Peyer's patch (tissue), 4 donors: ENCODE results near the gene SLC9A7. TPM values are rescaled to one million over a fixed set of nuclear protein-coding genes. Genes with fewer than 3 reads are reported as not detected.

Experiments used
- DNase-seq, 3 donors: peaks; one replicate each; pipeline ENCODE4 v3.0.0-alpha.2; 2017 to 2019
- H3K27ac ChIP-seq, 4 donors: fragments of 200-600 bp; sonication (generic); one replicate each; pipeline ENCODE4 v1.5.1; 2016 to 2019
- H3K27me3 ChIP-seq, 2 donors: fragments of 200-600 bp; sonication (generic); one replicate each; pipeline ENCODE4 v1.5.1; 2019
- H3K36me3 ChIP-seq, 3 donors: fragments of 200-600 bp; sonication (generic); one replicate each; pipeline ENCODE4 v1.5.1; 2016 to 2019
- H3K4me1 ChIP-seq, 4 donors: fragments of 200-600 bp; sonication (generic); one replicate each; pipeline ENCODE4 v1.5.1; 2016 to 2019
- H3K4me3 ChIP-seq, 4 donors: fragments of 200-600 bp; sonication (generic); 1 replicate in 3 of 4; 2 replicates in 1 of 4; pipeline ENCODE4 v1.5.1; 2016 to 2019; ENCODE audit warnings: mild to moderate bottlenecking in 1 of 4
- H3K9me3 ChIP-seq, 4 donors: fragments of 200-600 bp; sonication (generic); one replicate each; pipeline ENCODE4 v1.5.1; 2016 to 2019; ENCODE audit warnings: mild to moderate bottlenecking in 1 of 4
- CTCF ChIP-seq, 6 experiments: fragments of 450-650 bp in 4 of 6; fragments of 200-600 bp in 2 of 6; sonication (generic) in 1 of 6; IDR thresholded peaks; one replicate each; pipeline ENCODE4 v1.5.1; 2017 to 2019; ENCODE audit warnings: antibody characterized with exemption in 6 of 6, mild to moderate bottlenecking in 3 of 6, moderate library complexity in 1 of 6
- POLR2A ChIP-seq, 2 donors: fragments of 450-650 bp; IDR thresholded peaks; one replicate each; pipeline ENCODE4 v1.5.1; 2017; ENCODE audit warnings: antibody characterized with exemption in 2 of 2, mild to moderate bottlenecking in 2 of 2, moderate library complexity in 2 of 2
- total RNA-seq, 4 donors: library from RNA; depleted of rRNA; stranded (reverse); fragments of >200 nt; gene quantifications; one replicate each; pipeline ENCODE4 v1.1.0, GENCODE V29; 2016

SLC9A7 gene
- total RNA-seq, 4 donors from 2014 or later = 0.35 to 9.1 (median 2.2) TPM

DNA sequence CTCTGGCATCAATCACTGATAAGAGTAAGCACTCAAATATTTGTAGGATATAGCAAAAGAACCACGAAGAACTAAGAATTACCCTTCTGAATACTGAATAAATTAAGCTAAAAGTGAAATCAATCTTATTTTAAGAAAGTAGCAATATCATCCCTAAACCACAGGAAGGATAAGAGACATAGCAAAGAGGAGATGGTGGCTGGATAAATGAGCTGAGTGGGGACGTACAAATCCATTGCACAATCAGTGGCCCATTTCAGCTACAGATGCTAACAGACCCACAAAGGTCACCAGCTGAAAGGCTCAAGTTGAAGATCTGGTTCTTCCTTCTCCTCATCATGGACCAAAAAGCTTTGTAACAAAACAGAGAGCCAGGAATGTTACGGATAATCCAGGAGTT is 77.1 kb downstream of the SLC9A7 start:
- no peaks in the 10 kb centered on the region for H3K9me3 ChIP-seq
- no peaks in the 10 kb centered on the region for H3K4me1 ChIP-seq
- no peaks in the 10 kb centered on the region for H3K27me3 ChIP-seq
- no peaks in the 10 kb centered on the region for H3K36me3 ChIP-seq
- no peak overlapping the region for H3K27ac ChIP-seq
- no peak overlapping the region for H3K4me3 ChIP-seq
- DNase-seq = no peak
- TF ChIP-seq CTCF (IDR thresholded peaks at IDR 0.05) = no peak
- TF ChIP-seq POLR2A (IDR thresholded peaks at IDR 0.05) = no peak

GRCh38 chrX:46678232-46678631 is 80.7 kb downstream of the SLC9A7 start:
- Histone ChIP-seq H3K9me3 (no peaks in the 10 kb centered on the region), H3K4me1 (no peaks in the 10 kb centered on the region), H3K27ac (no peak overlapping the region), H3K27me3 (no peaks in the 10 kb centered on the region), H3K36me3 (no peaks in the 10 kb centered on the region), H3K4me3 (no peak overlapping the region)
- TF ChIP-seq CTCF (IDR thresholded peaks at IDR 0.05) (no peak), POLR2A (IDR thresholded peaks at IDR 0.05) (no peak)
- no peak for DNase-seq

GRCh38 chrX:46676399-46677356 is 82.2 kb downstream of the SLC9A7 start:
- no peak for DNase-seq
- no peaks in the 10 kb centered on the region for H3K27me3 ChIP-seq
- no peak overlapping the region for H3K27ac ChIP-seq
- H3K4me3 ChIP-seq = no peak overlapping the region
- no peak for TF ChIP-seq CTCF (IDR thresholded peaks at IDR 0.05)
- no peak for TF ChIP-seq POLR2A (IDR thresholded peaks at IDR 0.05)
- no peaks in the 10 kb centered on the region for H3K4me1 ChIP-seq
- no peaks in the 10 kb centered on the region for H3K9me3 ChIP-seq
- H3K36me3 ChIP-seq = no peaks in the 10 kb centered on the region

DNA sequence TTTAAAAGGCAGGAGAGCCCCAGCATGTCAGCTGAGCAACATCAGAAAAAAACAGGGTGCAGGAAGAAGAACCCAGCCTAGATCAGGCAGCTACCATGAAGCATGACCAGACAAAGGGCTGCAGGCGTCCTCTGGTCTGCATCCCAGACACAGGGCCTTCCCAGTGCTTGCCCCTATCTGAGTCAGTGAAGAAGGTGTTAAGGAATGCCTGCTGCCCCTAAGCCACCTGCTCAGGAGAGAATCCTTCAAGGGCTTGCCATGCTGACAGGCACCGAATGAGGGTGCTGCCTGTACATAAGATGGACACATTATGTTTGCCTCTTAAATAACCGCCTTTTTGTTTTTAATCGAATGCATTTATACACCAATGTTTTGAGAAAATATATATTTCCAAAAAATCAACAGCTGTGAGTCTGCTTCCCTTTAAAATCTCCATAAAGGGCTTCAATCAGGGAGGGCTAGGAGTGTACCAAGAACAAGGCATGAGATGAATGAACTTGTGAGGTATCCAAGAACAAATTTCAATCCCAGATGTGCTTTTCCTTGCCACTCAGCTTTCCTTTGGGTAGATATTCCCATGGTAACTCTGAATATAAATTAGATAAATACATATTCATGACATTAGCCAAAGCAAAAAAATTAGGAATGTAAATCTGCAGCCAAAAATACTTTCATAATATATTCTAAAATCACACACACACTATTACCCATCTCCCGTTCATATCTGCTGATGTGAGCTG is 85.1 kb downstream of the SLC9A7 start:
- H3K4me1 ChIP-seq = no peaks in the 10 kb centered on the region
- DNase-seq = no peak
- no peaks in the 10 kb centered on the region for H3K27me3 ChIP-seq
- H3K9me3 ChIP-seq = no peaks in the 10 kb centered on the region
- no peak for TF ChIP-seq POLR2A (IDR thresholded peaks at IDR 0.05)
- TF ChIP-seq CTCF (IDR thresholded peaks at IDR 0.05) = no peak
- H3K27ac ChIP-seq = no peak overlapping the region
- no peak overlapping the region for H3K4me3 ChIP-seq
- no peaks in the 10 kb centered on the region for H3K36me3 ChIP-seq

DNA sequence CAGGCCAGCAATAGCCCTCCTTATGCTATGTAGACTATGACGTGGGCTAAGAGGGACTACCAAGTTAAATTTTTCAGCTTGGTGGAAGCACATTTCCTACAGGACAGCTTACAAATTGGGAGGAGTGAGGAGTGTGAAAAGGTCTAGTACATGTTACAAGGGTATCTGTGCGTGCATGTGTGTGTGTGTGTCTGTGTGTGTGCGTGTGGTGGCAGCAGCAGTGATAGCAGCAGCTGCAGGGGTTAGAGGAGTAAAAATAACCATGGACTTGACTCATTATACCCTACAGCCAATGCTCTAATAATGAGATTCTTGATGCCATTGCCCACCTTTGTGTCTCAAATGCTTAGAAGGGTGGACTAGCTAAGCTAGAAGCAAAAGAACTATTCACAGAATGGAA is 88.6 kb downstream of the SLC9A7 start:
- Histone ChIP-seq H3K27me3 (no peaks in the 10 kb centered on the region), H3K9me3 (no peaks in the 10 kb centered on the region), H3K27ac (no peak overlapping the region), H3K36me3 (no peaks in the 10 kb centered on the region), H3K4me1 (no peaks in the 10 kb centered on the region), H3K4me3 (no peak overlapping the region)
- no peak for DNase-seq
- TF ChIP-seq POLR2A (IDR thresholded peaks at IDR 0.05) (no peak), CTCF (IDR thresholded peaks at IDR 0.05) (no peak)
